HL-60 (cell line): ENCODE data around the gene SLAMF6.

Experiments
- GABPA ChIP-seq: IDR thresholded peaks from 2 replicates; pipeline ENCODE4 v1.6.1; 2012; ENCODE audit warnings: low read depth
- POLR2AphosphoS5 ChIP-seq: IDR thresholded peaks from 2 replicates; pipeline ENCODE4 v1.6.1; 2012; ENCODE audit warnings: low read depth
- REST ChIP-seq: IDR thresholded peaks from 2 replicates; pipeline ENCODE4 v1.6.1; 2012; ENCODE audit warnings: low read depth; ENCODE audit not compliant: insufficient replicate concordance
- SPI1 ChIP-seq: IDR thresholded peaks from 2 replicates; pipeline ENCODE4 v1.6.1; 2012; ENCODE audit warnings: low read depth, mild to moderate bottlenecking, borderline replicate concordance
- TF ChIP-seq, protein P1 (sequence below): IDR thresholded peaks from one replicate; pipeline ENCODE4 v1.5.1; 2011; ENCODE audit warnings: low read length, control low read depth, inconsistent platforms; ENCODE audit not compliant: insufficient read depth

GRCh38 chr1:160483505-160484185, 39.4 kb downstream of the SLAMF6 start:
- TF ChIP-seq POLR2AphosphoS5 (no peak), GABPA (no peak), REST (no peak), SPI1 (no peak)
- TF ChIP-seq, protein P1, sequence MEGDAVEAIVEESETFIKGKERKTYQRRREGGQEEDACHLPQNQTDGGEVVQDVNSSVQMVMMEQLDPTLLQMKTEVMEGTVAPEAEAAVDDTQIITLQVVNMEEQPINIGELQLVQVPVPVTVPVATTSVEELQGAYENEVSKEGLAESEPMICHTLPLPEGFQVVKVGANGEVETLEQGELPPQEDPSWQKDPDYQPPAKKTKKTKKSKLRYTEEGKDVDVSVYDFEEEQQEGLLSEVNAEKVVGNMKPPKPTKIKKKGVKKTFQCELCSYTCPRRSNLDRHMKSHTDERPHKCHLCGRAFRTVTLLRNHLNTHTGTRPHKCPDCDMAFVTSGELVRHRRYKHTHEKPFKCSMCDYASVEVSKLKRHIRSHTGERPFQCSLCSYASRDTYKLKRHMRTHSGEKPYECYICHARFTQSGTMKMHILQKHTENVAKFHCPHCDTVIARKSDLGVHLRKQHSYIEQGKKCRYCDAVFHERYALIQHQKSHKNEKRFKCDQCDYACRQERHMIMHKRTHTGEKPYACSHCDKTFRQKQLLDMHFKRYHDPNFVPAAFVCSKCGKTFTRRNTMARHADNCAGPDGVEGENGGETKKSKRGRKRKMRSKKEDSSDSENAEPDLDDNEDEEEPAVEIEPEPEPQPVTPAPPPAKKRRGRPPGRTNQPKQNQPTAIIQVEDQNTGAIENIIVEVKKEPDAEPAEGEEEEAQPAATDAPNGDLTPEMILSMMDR, result no peak
